SK-N-SH treated with all-trans-retinoic acid at 6 μM for 48 hours (cell line): Measurements from ENCODE around the gene EIF2B4.

Source experiments
- ARNTL ChIP-seq: fragments of 450-650 bp; formaldehyde crosslinking; IDR thresholded peaks from 2 replicates; pipeline ENCODE4 v1.5.0; 2020; ENCODE audit warnings: low read depth, mild to moderate bottlenecking, moderate library complexity, borderline replicate concordance
- CSDC2 ChIP-seq: fragments of 250-450 bp; sonication (Bioruptor Pico); IDR thresholded peaks from 2 replicates; pipeline ENCODE4 v1.5.0; 2020; ENCODE audit warnings: mild to moderate bottlenecking, moderate library complexity
- RARB ChIP-seq: fragments of 250-450 bp; sonication (Bioruptor Pico); IDR thresholded peaks from 2 replicates; pipeline ENCODE4 v1.8.0; 2021; ENCODE audit warnings: mild to moderate bottlenecking, moderate library complexity
- TCF4 ChIP-seq: fragments of 250-450 bp; sonication (Bioruptor Pico); IDR thresholded peaks from 2 replicates; pipeline ENCODE4 v1.8.0; 2021; ENCODE audit warnings: mild to moderate bottlenecking, moderate library complexity, borderline replicate concordance
- ZNF8 ChIP-seq: fragments of 450-650 bp; formaldehyde crosslinking; IDR thresholded peaks from 2 replicates; pipeline ENCODE4 v1.5.0; 2020; ENCODE audit warnings: mild to moderate bottlenecking, moderate library complexity

GRCh38 chr2:27398962-27399361 is 28.8 kb upstream of the EIF2B4 start:
- TF ChIP-seq ZNF8 (no peak), RARB (CRISPR knock-in tag) (no peak), ARNTL (CRISPR knock-in tag) (no peak), CSDC2 (no peak), TCF4 (CRISPR knock-in tag) (no peak)
